Osteoblast (primary cell): ENCODE results near the gene PDE11A. TPM values are rescaled to one million over a fixed set of nuclear protein-coding genes. Genes with fewer than 3 reads are reported as not detected.

Experiments
- DNase-seq: peaks from one replicate; pipeline ENCODE4 v3.0.0; 2011; ENCODE audit warnings: low spot score, mixed read lengths; ENCODE audit not compliant: insufficient read length; ENCODE audit errors: missing footprints
- H2AFZ ChIP-seq: 2 replicates; pipeline ENCODE4 v1.6.0; 2011; ENCODE audit warnings: mild to moderate bottlenecking, low read length
- H3K27ac ChIP-seq: 2 replicates; pipeline ENCODE4 v1.5.1; 2011; ENCODE audit warnings: mild to moderate bottlenecking, low read depth, low read length, moderate library complexity
- H3K27me3 ChIP-seq: 2 replicates; pipeline ENCODE4 v1.6.0; 2012; ENCODE audit warnings: mild to moderate bottlenecking, control low read depth, inconsistent platforms, low read length, moderate library complexity; ENCODE audit not compliant: insufficient read depth
- H3K36me3 ChIP-seq: 2 replicates; pipeline ENCODE4 v1.5.1; 2011; ENCODE audit warnings: mild to moderate bottlenecking, low read length, control low read depth, moderate library complexity; ENCODE audit not compliant: insufficient read depth
- H3K4me1 ChIP-seq: 2 replicates; pipeline ENCODE4 v1.5.1; 2011; ENCODE audit warnings: mild to moderate bottlenecking, low read length, control low read depth, moderate library complexity; ENCODE audit not compliant: insufficient read depth
- H3K4me2 ChIP-seq: 2 replicates; pipeline ENCODE4 v1.6.0; 2011; ENCODE audit warnings: mild to moderate bottlenecking, low read length; ENCODE audit not compliant: insufficient read depth
- H3K4me3 ChIP-seq: fragments of 200-600 bp; sonication (generic); 3 replicates; pipeline ENCODE4 v1.5.1; 2012; ENCODE audit warnings: mild to moderate bottlenecking, low read length, inconsistent platforms; ENCODE audit not compliant: insufficient read depth
- H3K79me2 ChIP-seq: 2 replicates; pipeline ENCODE4 v1.6.0; 2012; ENCODE audit warnings: mild to moderate bottlenecking, low read length, control low read depth, inconsistent platforms; ENCODE audit not compliant: insufficient read depth
- H3K9me3 ChIP-seq: 2 replicates; pipeline ENCODE4 v1.5.1; 2011; ENCODE audit warnings: low read depth, low read length, control low read depth
- H4K20me1 ChIP-seq: 2 replicates; pipeline ENCODE4 v1.6.0; 2012; ENCODE audit warnings: mild to moderate bottlenecking, low read length, control low read depth; ENCODE audit not compliant: insufficient read depth
- CTCF ChIP-seq: IDR thresholded peaks from 2 replicates; pipeline ENCODE4 v1.5.1; 2011; ENCODE audit warnings: mild to moderate bottlenecking, low read depth, low read length, moderate library complexity; ENCODE audit errors: extremely low read depth
- total RNA-seq: library from RNA; depleted of rRNA; stranded (reverse); fragments of >200 nt; gene quantifications from 2 replicates; pipeline ENCODE4 v1.2.3, GENCODE V29; 2012

Gene PDE11A
- total RNA-seq, 1 donor: 0.36 TPM

DNA sequence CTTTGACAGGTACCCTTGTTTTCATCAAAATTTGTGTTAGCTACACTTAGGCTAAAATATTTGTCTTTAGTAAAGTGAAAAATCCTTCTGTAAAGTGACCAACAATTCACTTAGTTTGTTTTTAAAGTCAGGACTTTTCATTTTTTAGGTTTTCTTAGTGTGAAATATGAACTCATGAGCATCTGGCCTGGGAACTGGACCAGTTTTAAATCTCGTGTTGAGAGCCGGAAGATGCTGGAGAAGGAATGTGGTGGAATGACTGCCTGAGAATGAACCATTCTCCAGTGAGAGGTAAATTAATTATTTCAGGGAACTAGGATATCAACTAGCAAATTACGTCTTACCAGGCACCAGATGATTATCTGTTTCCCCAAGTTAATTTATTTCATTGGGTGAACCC, 374.3 kb downstream of the PDE11A start:
- no peaks in the 10 kb centered on the region for H3K27me3 ChIP-seq
- H4K20me1 ChIP-seq: no peaks in the 10 kb centered on the region
- no peaks in the 10 kb centered on the region for H3K4me1 ChIP-seq
- H3K9me3 ChIP-seq: no peaks in the 10 kb centered on the region
- H3K4me2 ChIP-seq: no peak overlapping the region
- DNase-seq: no peak
- H3K4me3 ChIP-seq: no peak overlapping the region
- H3K79me2 ChIP-seq: no peaks in the 10 kb centered on the region
- H3K36me3 ChIP-seq: no peaks in the 10 kb centered on the region
- no peak overlapping the region for H2AFZ ChIP-seq
- no peak for TF ChIP-seq CTCF
- no peak overlapping the region for H3K27ac ChIP-seq

DNA sequence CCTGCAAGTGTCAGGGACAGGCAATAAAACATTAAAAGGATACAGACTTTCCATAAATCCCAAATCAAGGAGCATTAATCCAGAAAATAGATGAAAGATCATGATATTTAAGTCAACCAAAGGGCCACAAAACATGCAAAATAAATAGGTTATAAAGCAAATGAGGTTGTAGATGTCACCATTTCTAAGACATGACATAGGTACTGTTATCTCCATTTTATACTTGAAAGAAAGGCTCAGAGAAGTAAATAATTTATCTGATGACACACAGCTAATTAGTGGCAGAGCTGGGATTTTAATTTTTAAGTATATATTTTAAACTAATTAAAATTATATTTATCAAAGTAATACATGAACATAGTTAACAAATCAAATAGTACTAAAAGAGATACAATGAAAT, 378.2 kb downstream of the PDE11A start:
- Histone ChIP-seq H3K4me1 (no peaks in the 10 kb centered on the region), H3K27ac (no peak overlapping the region), H3K9me3 (no peaks in the 10 kb centered on the region), H3K27me3 (no peaks in the 10 kb centered on the region), H3K4me2 (no peak overlapping the region), H3K4me3 (no peak overlapping the region), H4K20me1 (no peaks in the 10 kb centered on the region), H3K79me2 (no peaks in the 10 kb centered on the region), H2AFZ (no peak overlapping the region), H3K36me3 (no peaks in the 10 kb centered on the region)
- no peak for DNase-seq
- TF ChIP-seq CTCF: no peak

GRCh38 chr2:177693658-177694339, 378.8 kb downstream of the PDE11A start:
- H3K79me2 ChIP-seq: no peaks in the 10 kb centered on the region
- no peaks in the 10 kb centered on the region for H3K27me3 ChIP-seq
- no peak overlapping the region for H3K27ac ChIP-seq
- H4K20me1 ChIP-seq: no peaks in the 10 kb centered on the region
- no peak for DNase-seq
- no peaks in the 10 kb centered on the region for H3K36me3 ChIP-seq
- no peaks in the 10 kb centered on the region for H3K4me1 ChIP-seq
- TF ChIP-seq CTCF: no peak
- no peak overlapping the region for H2AFZ ChIP-seq
- H3K4me2 ChIP-seq: no peak overlapping the region
- no peaks in the 10 kb centered on the region for H3K9me3 ChIP-seq
- H3K4me3 ChIP-seq: no peak overlapping the region

GRCh38 chr2:177692783-177693269, 379.8 kb downstream of the PDE11A start:
- Histone ChIP-seq H2AFZ (no peak overlapping the region), H3K4me3 (no peak overlapping the region), H3K9me3 (no peaks in the 10 kb centered on the region), H3K27ac (no peak overlapping the region), H3K36me3 (no peaks in the 10 kb centered on the region), H4K20me1 (no peaks in the 10 kb centered on the region), H3K79me2 (no peaks in the 10 kb centered on the region), H3K4me2 (no peak overlapping the region), H3K4me1 (no peaks in the 10 kb centered on the region), H3K27me3 (no peaks in the 10 kb centered on the region)
- DNase-seq: no peak
- TF ChIP-seq CTCF: no peak
